ENCODE data around the gene SLX4. TPM values are rescaled to one million over a fixed set of nuclear protein-coding genes. Genes with fewer than 3 reads are reported as not detected.

SLX4 gene
- total and polyA plus RNA-seq, 8 donors, result 0.76 to 19.7 (median 6.0) TPM

DNA sequence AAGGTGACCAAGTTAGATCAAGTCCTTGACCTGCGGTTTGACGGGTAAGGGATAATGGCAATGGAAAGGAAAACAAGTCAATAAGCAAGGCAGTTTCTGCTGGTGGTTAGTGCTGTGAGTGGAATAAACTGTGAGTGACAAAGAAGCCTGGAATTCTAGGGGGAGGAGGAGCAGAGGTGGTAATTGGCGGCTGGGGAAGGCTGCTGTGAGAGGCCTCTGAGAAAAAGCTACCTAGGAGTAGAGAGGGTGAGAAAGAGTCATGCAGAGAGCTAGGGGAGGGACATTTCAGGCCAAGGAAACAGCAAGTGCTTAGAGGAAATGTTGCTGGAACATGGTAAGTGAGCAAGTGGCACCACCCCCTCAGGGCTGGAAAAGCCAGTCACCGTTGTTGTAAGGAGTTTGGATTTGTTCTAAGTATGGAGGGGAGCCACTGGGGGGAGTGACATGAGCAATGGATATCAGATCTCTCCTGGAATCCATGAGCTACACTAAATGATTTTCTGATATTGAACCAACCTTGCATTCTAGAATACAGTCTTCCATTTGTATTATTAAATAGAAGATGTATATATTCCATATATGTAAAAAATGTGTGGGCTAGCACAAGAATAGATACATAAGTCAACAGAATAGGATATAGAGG is 40.9 kb downstream of the SLX4 start:
- H3K36me3 ChIP-seq, result peaks cover 0 to 7% (median 0%) of the 10 kb centered on the region in 4 donors
- no peak overlapping the region for H3K4me3 ChIP-seq
- H3K4me1 ChIP-seq, result no peaks in the 10 kb centered on the region
- no peak for TF ChIP-seq POLR2A (IDR thresholded peaks at IDR 0.05)
- no peak for TF ChIP-seq EP300 (IDR thresholded peaks at IDR 0.05)
- TF ChIP-seq POLR2AphosphoS5 (IDR thresholded peaks at IDR 0.05), result no peak
- TF ChIP-seq, protein P1, sequence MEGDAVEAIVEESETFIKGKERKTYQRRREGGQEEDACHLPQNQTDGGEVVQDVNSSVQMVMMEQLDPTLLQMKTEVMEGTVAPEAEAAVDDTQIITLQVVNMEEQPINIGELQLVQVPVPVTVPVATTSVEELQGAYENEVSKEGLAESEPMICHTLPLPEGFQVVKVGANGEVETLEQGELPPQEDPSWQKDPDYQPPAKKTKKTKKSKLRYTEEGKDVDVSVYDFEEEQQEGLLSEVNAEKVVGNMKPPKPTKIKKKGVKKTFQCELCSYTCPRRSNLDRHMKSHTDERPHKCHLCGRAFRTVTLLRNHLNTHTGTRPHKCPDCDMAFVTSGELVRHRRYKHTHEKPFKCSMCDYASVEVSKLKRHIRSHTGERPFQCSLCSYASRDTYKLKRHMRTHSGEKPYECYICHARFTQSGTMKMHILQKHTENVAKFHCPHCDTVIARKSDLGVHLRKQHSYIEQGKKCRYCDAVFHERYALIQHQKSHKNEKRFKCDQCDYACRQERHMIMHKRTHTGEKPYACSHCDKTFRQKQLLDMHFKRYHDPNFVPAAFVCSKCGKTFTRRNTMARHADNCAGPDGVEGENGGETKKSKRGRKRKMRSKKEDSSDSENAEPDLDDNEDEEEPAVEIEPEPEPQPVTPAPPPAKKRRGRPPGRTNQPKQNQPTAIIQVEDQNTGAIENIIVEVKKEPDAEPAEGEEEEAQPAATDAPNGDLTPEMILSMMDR (IDR thresholded peaks at IDR 0.05), result no peak
- intact Hi-C loops (cut with DNase I; ENCODE audit: low total_unique reads), result no loop called here
- no peaks in the 10 kb centered on the region for H3K27me3 ChIP-seq
- H3K27ac ChIP-seq, result no peak overlapping the region
- WGBS, 5 donors, result 73 to 81% (median 79%) methylated on average over 4 of the region's 4 CpGs
- no peak for DNase-seq
- peaks cover 0 to 16% (median 7%) of the 10 kb centered on the region in 4 donors for H3K9me3 ChIP-seq

DNA sequence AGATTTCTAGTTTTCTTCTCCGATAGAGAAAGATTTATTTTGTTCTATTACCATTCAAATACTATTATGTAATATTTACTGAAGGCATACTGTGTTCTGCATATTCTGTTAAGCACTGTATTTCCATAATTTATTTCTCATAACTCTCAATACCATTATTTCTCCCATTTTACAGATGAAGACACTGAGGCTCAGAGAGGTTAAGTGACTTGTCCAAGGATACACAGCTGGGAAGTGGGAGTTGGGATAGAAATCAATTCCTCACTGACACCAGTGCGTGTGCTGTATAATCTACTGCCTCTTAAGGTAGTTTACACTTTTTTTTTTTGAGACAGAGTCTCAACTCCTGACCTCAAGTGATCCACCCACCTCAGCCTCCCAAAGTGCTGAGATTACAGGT is 41.6 kb downstream of the SLX4 start:
- Histone ChIP-seq H3K4me3 (no peak overlapping the region), H3K27ac (no peak overlapping the region), H3K4me1 (no peaks in the 10 kb centered on the region), H3K27me3 (no peaks in the 10 kb centered on the region), H3K36me3 (peaks cover 0 to 10% (median 2%) of the 10 kb centered on the region in 4 donors), H3K9me3 (peaks cover 0 to 16% (median 7%) of the 10 kb centered on the region in 4 donors)
- DNase-seq, result no peak
- WGBS, 5 donors, result 95 to 98% (median 96%) methylated on average over 2 of the region's 2 CpGs
- intact Hi-C loops (cut with DNase I; ENCODE audit: low total_unique reads), result no loop called here
- no peak for TF ChIP-seq POLR2AphosphoS5 (IDR thresholded peaks at IDR 0.05)
- no peak for TF ChIP-seq POLR2A (IDR thresholded peaks at IDR 0.05)
- TF ChIP-seq, protein P1 (IDR thresholded peaks at IDR 0.05), result no peak
- no peak for TF ChIP-seq EP300 (IDR thresholded peaks at IDR 0.05)

DNA sequence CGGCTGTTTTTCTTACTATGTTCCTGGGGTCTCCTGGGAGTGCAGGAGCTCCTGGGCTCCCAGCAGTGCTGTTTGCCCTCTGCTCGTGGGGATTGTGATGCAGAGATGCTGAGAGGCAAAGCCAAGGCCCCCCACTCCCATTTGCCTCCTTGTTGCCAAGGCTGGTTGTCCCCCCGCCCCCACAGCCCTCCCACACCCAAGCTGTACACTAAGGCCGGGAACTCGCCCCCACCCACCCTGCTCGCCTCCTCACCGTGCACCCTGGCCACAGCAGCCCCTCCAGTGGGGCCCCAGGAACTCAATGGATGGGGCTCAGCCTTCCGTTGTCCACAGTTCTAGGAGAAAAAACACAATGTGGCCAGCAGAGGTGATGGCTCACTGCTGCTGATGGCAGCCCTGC is 44.4 kb downstream of the SLX4 start:
- no peak for DNase-seq
- H3K27ac ChIP-seq, result no peak overlapping the region
- TF ChIP-seq POLR2A (IDR thresholded peaks at IDR 0.05), result no peak
- no peak for TF ChIP-seq POLR2AphosphoS5 (IDR thresholded peaks at IDR 0.05)
- TF ChIP-seq, protein P1 (IDR thresholded peaks at IDR 0.05), result no peak
- no peak for TF ChIP-seq EP300 (IDR thresholded peaks at IDR 0.05)
- H3K4me1 ChIP-seq, result no peaks in the 10 kb centered on the region
- 50 to 60% (median 56%) methylated on average over 8 of the region's 8 CpGs for WGBS, 5 donors
- H3K36me3 ChIP-seq, result peaks cover 0 to 38% (median 19%) of the 10 kb centered on the region in 4 donors
- H3K9me3 ChIP-seq, result peaks cover 0 to 16% (median 7%) of the 10 kb centered on the region in 4 donors
- H3K27me3 ChIP-seq, result no peaks in the 10 kb centered on the region
- intact Hi-C loops (cut with DNase I; ENCODE audit: low total_unique reads), result no loop called here
- no peak overlapping the region for H3K4me3 ChIP-seq

DNA sequence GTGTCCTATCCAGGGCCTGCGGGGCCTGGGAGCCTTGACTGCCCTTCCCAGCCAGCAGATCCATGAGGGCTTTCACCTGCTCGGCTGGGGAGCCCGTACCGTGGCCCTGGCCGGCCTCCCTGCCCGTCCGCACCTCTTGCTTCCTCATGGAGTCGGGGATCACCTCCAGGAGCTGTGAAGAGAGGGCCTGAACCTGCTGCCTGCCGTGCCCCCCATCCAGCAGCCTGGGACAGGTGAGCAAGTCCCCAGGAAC is 46.6 kb downstream of the SLX4 start:
- Histone ChIP-seq H3K4me1 (no peaks in the 10 kb centered on the region), H3K27ac (no peak overlapping the region), H3K9me3 (peaks cover 0 to under 1% (median 0%) of the 10 kb centered on the region in 4 donors), H3K4me3 (no peak overlapping the region), H3K36me3 (peaks cover 0 to 36% (median 19%) of the 10 kb centered on the region in 4 donors), H3K27me3 (no peaks in the 10 kb centered on the region)
- no peak for DNase-seq
- TF ChIP-seq, protein P1 (IDR thresholded peaks at IDR 0.05), result no peak
- no peak for TF ChIP-seq POLR2AphosphoS5 (IDR thresholded peaks at IDR 0.05)
- no peak for TF ChIP-seq POLR2A (IDR thresholded peaks at IDR 0.05)
- TF ChIP-seq EP300 (IDR thresholded peaks at IDR 0.05), result no peak
- WGBS, 5 donors, result 91 to 100% (median 95%) methylated on average over 8 to 9 of the region's 9 CpGs
- intact Hi-C loops (cut with DNase I; ENCODE audit: low total_unique reads), result no loop called here

Measured in stomach (tissue), 9 donors.